ENCODE measurements around the gene GRM7.

GRM7 gene

GRCh38 chr3:7607083-7607482 is 746.2 kb downstream of the GRM7 start:
- no peak for DNase-seq

- no peak for DNase-seq
These were observed 746.8 kb downstream of the GRM7 start for GRCh38 chr3:7607676-7608075.

- DNase-seq: no peak
These were observed 749.7 kb downstream of the GRM7 start for GRCh38 chr3:7610634-7611033.

- no peak for DNase-seq
These were observed 754.1 kb downstream of the GRM7 start for GRCh38 chr3:7615043-7615442.

- DNase-seq: peak; percentile 63
These were observed 757.7 kb downstream of the GRM7 start for GRCh38 chr3:7618606-7619005.

GRCh38 chr3:7620401-7620800 is 759.5 kb downstream of the GRM7 start:
- DNase-seq: no peak

GRCh38 chr3:7621046-7621630 is 760.2 kb downstream of the GRM7 start:
- DNase-seq: no peak

GRCh38 chr3:7621651-7622050 is 760.7 kb downstream of the GRM7 start:
- no peak for DNase-seq

GRCh38 chr3:7625021-7625420 is 764.1 kb downstream of the GRM7 start:
- no peak for DNase-seq

GRCh38 chr3:7630351-7630911 is 769.5 kb downstream of the GRM7 start:
- peak; percentile 37 for DNase-seq

GRCh38 chr3:7630925-7631324 is 770.0 kb downstream of the GRM7 start:
- peak; percentile 78 for DNase-seq

GRCh38 chr3:7632305-7632704 is 771.4 kb downstream of the GRM7 start:
- DNase-seq: no peak

- DNase-seq: no peak
These were observed 776.8 kb downstream of the GRM7 start for GRCh38 chr3:7637694-7638093.

GRCh38 chr3:7638103-7638502 is 777.2 kb downstream of the GRM7 start:
- DNase-seq: no peak

- DNase-seq: no peak
These were observed 779.9 kb downstream of the GRM7 start for GRCh38 chr3:7640787-7641186.

GRCh38 chr3:7646851-7647250 is 785.9 kb downstream of the GRM7 start:
- no peak for DNase-seq

GRCh38 chr3:7650466-7650865 is 789.6 kb downstream of the GRM7 start:
- DNase-seq: no peak

GRCh38 chr3:7651274-7651673 is 790.4 kb downstream of the GRM7 start:
- DNase-seq: peak; percentile 47

GRCh38 chr3:7657214-7658112 is 796.5 kb downstream of the GRM7 start:
- DNase-seq: no peak

GRCh38 chr3:7658294-7658693 is 797.4 kb downstream of the GRM7 start:
- DNase-seq: no peak

GRCh38 chr3:7659079-7659478 is 798.2 kb downstream of the GRM7 start:
- no peak for DNase-seq

GRCh38 chr3:7663771-7664170 is 802.9 kb downstream of the GRM7 start:
- no peak for DNase-seq

- peak; percentile 83 for DNase-seq
These were observed 806.9 kb downstream of the GRM7 start for GRCh38 chr3:7667774-7668173.

GRCh38 chr3:7669641-7670040 is 808.7 kb downstream of the GRM7 start:
- DNase-seq: peak; percentile 27

All from NCI-H69 (cell line).